HEK293T (cell line): ENCODE data around the gene COIL.

Experiments
- ARNT ChIP-seq: fragments of 450-650 bp; IDR thresholded peaks from 2 replicates; pipeline ENCODE4 v1.6.1; 2017; ENCODE audit warnings: mild to moderate bottlenecking
- BHLHE40 ChIP-seq: fragments of 450-650 bp; IDR thresholded peaks from 2 replicates; pipeline ENCODE4 v1.6.1; 2016; ENCODE audit warnings: mild to moderate bottlenecking, moderate library complexity, borderline replicate concordance
- CTBP1 ChIP-seq: fragments of 450-650 bp; IDR thresholded peaks from 2 replicates; pipeline ENCODE4 v1.6.1; 2016; ENCODE audit warnings: borderline replicate concordance
- ELF4 ChIP-seq: fragments of 450-650 bp; IDR thresholded peaks from 2 replicates; pipeline ENCODE4 v1.6.1; 2017; ENCODE audit warnings: antibody characterized with exemption
- FOXA1 ChIP-seq: fragments of 450-650 bp; IDR thresholded peaks from 2 replicates; pipeline ENCODE4 v1.6.1; 2016; ENCODE audit warnings: mild to moderate bottlenecking
- FOXK2 ChIP-seq: fragments of 450-650 bp; IDR thresholded peaks from 2 replicates; pipeline ENCODE4 v1.6.1; 2016; ENCODE audit warnings: mild to moderate bottlenecking
- FOXM1 ChIP-seq: fragments of 450-650 bp; IDR thresholded peaks from 2 replicates; pipeline ENCODE4 v1.6.1; 2017; ENCODE audit warnings: mild to moderate bottlenecking, borderline replicate concordance
- HDGF ChIP-seq: fragments of 450-650 bp; IDR thresholded peaks from 2 replicates; pipeline ENCODE4 v1.6.1; 2017; ENCODE audit warnings: antibody characterized with exemption, borderline replicate concordance
- L3MBTL2 ChIP-seq: fragments of 450-650 bp; conservative IDR thresholded peaks from 2 replicates; pipeline ENCODE4 v1.6.1; 2016; ENCODE audit warnings: mild to moderate bottlenecking
- LEF1 ChIP-seq: fragments of 450-650 bp; IDR thresholded peaks from 2 replicates; pipeline ENCODE4 v1.6.1; 2017; ENCODE audit warnings: mild to moderate bottlenecking, borderline replicate concordance
- SP1 ChIP-seq: fragments of 450-650 bp; IDR thresholded peaks from 2 replicates; pipeline ENCODE4 v1.6.1; 2017
- TARDBP ChIP-seq: fragments of 450-650 bp; IDR thresholded peaks from 2 replicates; pipeline ENCODE4 v1.6.1; 2016
- ZNF384 ChIP-seq: fragments of 450-650 bp; IDR thresholded peaks from 2 replicates; pipeline ENCODE4 v1.6.1; 2016
- TF ChIP-seq, protein P1 (sequence below): fragments of 450-650 bp; IDR thresholded peaks from 2 replicates; pipeline ENCODE4 v1.6.1; 2016

DNA sequence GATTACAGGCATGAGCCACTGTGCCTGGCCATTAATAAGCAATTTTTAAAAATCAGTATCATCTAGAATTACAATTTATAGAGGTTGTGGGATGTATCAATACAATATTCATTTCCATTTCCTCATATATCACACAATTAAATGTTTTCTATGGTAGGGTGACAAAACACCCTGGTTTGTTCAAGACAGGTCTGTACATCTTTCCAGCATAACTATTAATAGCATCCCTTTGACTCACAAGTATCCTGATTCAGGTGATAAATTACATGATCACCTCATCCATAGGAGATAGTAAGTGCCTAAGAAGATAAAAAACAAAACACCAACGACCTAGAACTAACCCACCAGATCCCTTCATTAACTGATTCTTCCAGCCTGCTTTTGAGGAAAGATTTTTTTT lies 13.1 kb downstream of the COIL start:
- TF ChIP-seq CTBP1 (no peak), TARDBP (no peak), FOXK2 (no peak), ARNT (no peak), BHLHE40 (no peak), SP1 (no peak), FOXM1 (no peak), L3MBTL2 (no peak), FOXA1 (no peak), HDGF (no peak), ZNF384 (no peak), ELF4 (no peak), LEF1 (no peak)
- TF ChIP-seq, protein P1, sequence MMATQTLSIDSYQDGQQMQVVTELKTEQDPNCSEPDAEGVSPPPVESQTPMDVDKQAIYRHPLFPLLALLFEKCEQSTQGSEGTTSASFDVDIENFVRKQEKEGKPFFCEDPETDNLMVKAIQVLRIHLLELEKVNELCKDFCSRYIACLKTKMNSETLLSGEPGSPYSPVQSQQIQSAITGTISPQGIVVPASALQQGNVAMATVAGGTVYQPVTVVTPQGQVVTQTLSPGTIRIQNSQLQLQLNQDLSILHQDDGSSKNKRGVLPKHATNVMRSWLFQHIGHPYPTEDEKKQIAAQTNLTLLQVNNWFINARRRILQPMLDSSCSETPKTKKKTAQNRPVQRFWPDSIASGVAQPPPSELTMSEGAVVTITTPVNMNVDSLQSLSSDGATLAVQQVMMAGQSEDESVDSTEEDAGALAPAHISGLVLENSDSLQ, result no peak
